NCI-H146 treated with DMSO at 0.1 percent for 48 hours (cell line): ENCODE measurements around the gene FOXF2.

Experiments used
- DNase-seq: peaks from one replicate; lab custom pipeline; 2025; ENCODE audit not compliant: unreplicated experiment; lab: John Stamatoyannopoulos, UW

Gene FOXF2

DNA sequence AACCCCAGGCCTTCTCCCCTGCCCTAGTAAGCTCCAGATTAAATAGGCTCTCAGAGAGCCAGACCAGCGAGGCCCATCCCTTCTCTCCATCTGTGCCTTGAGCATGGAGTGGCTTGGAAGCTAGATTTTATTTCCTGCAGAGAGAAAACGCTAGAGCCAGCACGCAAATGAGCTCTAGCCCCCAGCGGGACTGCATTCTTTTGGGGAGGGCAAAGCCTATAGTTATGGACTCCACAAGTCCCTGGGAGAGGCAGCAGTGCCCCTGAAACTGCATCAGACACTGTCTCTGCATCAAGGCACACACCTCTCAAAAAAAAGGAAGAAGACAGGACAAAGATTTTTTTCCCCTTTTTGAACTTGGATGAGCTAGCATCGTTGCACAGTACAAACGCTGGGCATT is 15.8 kb downstream of the FOXF2 start:
- no peak for DNase-seq

DNA sequence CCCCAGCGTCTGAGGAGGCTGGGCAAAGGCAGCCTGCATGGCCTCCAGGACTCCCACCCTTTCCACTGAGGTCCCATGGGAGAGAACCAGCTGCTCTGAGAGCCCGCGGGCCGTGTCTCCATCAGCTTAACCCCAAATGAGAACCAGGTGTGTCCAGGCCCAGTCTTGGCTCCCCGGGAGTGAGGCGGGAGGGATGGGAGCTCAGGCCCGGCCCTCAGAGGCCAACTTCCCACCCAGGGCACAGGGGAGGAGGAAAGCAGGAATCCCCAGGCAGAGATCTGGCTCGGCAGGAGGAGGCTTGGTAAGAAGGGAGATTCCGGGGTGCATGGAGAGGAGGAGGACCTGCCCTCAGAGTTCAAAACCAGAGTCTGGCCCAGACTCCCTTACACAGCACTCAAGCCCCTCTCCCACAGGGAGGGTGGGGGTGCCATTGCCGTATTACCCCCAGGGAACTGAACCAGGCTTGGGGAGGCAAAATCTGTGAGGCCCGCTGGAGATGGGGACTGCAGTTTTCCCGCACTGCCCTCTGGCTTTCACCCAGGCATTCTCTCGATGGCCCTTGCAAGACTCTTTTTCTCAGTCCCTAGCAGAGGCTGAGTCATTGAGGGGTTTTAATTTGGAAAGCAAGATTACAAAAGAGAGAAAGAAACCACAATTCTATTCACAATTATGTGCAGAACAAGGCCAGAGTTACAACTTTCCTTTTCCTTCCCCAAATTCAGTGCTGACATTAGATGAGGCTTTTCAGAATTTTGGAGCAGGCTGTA is 17.1 kb downstream of the FOXF2 start:
- DNase-seq = no peak

DNA sequence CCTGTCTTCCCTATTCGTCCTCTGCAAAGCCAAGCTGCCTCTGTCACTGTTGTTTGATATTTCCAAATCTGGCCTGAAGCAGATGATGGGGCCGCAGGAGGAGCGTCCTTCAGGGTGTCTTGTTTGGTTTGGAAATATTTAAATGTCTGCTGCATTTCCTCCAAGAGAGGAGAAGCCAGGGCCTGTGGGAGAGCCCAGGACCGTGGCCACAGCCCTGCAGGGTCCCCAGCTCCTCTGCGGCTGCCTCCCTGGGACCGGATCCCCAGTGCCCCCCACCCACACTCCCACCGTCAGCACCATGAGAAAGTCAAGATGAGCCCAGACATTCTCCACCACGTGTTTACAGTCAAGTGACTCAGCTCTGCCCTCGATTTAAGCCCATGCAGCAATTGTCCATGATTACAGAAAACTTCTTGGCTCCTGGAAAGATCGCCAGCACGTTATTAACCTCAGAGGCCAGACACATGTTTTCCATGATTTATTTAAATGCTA is 18.2 kb downstream of the FOXF2 start:
- no peak for DNase-seq

DNA sequence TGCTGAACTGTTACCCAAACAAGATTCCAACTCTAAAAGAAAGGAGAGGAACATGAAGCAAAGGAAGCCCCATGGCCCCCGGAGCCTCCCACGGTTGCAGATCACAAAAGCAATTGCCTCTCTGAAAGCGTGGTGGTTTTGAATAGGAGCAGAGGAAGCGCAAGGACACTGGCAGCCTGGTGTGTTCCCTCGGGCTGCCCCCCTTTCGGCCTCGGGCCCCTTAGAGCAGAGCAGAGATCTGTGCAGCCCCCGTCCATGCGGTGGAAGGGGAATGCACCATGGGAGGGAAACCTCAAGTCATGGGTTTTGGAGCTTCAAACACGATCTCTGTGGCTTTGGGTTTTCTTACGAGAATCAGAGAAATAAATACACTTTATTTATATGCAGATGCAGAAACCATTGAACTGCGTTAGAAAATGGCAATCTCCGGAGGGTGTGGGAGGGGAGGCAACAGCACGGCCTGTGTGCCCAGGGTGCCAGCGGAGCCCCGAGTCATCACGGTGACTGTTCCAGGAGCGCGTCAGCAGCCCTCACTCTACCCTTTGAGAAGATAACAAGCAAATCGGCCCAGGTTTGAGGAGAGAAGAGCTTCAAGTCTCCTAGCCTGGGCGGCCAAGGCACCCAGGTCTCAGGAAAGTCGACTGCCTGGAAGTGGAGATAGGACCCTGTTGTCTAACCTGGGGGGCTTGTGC is 20.5 kb downstream of the FOXF2 start:
- no peak for DNase-seq

DNA sequence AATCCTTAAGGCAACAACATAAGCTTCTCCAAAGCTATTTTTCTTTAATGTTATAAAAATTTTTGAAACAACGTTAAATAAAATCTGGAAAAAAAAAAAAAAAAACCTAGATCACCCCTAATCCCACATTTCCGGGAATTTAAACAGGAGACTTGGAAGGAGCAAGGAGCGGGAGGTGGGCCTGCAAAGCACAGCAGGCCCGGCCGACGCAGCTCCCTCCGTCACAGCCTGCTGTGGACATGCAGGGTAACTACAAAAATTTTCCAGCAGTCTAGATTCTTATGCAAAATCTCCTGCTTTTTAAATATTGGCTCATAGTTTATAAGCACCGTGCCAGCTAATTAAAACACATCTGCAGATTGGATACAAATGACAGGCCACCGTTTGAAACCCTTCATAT is 23.5 kb downstream of the FOXF2 start:
- DNase-seq = no peak

DNA sequence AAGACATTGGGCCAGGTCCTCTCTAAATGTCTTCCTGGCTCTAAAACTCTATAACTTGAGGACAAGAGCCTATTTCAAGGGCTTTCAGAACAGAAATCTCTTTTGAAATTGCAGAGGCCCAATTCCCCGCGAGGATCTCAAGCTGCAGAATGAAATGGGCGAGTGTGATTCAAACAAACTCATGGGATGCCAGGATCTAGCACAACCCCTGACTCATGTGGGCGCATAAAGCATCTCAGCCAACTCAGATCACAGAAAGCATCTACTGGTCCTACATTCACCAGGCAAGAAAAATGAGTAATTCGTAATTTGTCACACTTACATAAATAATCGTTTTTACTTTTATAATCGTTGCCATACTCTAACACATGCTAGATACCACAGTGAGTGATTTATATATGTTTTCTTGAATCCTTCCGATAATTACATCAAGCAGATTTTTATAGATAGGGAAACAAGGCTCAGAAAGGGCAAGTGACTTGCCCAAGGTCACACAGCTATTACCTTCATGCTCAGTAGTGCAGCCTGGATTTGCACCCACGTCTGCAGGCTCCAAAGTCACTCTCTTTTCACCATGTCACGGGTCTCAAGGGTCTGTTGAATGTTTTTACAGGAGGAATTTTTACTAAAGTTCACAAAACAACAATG is 26.2 kb downstream of the FOXF2 start:
- DNase-seq = no peak

DNA sequence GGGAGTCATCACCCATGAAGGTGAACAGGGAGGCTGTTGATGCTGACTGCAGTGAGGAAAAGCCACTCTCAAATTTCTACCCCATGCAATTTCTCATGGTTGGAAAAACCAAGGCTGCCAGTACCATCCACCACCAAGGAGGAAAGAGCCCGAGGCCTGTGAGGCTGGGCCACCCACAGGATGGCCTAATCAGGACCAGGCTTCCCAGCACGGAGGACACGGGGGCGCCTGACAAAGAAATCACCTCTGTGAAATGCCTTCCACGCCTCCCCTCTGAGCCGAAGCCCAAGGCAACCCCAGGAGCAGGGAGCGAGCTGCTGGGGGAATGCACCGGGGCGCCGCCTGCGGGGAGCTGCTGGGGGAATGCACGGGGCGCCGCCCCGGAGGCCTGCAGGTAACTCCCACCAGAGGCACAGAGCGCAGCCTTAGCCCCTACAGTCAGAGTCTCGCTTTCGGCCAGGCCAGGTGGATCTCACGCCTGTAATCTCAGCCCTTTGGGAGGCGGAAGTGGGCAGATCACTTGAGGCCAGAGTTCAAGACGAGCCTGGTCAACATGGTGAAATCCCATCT is 26.9 kb downstream of the FOXF2 start:
- no peak for DNase-seq

DNA sequence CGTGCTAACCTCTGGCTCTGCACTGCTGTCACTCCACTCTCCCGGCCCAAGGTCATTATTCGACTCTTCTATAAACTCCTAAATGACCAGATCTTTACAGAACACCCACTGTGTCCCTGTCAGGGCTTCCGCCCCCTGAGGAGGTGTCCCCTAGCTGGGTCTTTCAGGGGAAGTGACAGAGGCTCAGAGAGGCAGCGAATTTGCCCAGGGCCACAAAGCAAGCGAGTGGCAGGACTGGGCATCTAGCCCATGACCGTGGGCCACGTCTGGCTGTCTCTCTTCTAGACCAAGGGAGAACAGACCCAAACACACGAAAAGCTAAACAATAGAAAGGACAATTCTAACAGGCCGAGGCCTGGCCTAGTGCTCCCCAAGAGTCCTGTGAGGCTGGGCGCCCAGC is 27.4 kb downstream of the FOXF2 start:
- no peak for DNase-seq

DNA sequence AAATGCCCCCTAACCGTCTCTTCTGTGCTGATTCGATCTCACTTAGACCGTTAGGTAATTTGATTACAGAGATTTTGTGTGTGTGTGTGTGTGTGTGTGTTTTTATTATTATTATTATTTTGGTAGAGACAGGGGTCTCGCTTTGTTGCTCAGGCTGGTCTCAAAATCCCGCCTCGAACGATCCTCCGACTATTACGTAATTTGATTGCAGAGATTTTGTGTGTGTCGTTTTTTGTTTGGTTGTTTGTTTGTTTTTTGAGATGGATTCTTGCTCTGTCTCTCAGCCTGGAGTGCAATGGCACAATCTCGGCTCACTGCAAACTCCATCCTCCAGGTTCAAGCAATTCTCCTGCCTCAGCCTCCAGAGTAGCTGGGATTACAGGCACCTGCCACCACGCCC is 28.3 kb downstream of the FOXF2 start:
- no peak for DNase-seq

DNA sequence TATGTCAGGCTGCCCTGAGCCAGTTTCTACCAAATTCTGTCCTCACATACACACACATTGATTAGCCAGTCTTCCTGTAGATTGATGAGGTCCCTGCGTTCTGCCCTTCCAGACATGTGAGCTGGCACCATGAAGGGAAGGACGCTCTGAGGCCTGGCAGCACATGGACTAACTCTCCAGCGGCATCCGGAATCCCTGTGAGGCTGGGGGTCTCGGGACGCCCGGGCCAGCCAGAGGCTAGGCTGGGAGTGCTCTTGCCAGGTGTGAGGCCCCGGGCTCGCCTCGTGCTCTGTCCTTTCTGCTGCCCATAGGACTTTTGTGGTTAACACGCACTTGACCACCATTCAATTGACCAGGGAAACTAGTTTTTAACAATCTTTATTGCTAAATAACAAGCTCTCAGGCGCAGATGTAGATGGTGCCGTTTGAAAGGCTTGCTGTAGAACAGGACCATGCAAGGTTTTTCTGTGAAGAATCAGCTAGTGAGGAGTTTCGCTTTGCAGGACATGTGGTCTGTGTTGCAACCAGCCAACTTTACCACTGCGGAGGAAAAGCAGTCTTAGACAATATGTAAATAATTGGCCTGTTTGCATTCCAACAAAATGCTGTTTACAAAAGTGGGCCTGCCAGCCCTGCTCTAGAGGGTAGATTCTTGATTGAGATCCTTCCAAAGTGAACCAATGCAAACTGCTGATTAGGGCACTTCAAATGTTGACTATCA is 29.3 kb downstream of the FOXF2 start:
- no peak for DNase-seq

DNA sequence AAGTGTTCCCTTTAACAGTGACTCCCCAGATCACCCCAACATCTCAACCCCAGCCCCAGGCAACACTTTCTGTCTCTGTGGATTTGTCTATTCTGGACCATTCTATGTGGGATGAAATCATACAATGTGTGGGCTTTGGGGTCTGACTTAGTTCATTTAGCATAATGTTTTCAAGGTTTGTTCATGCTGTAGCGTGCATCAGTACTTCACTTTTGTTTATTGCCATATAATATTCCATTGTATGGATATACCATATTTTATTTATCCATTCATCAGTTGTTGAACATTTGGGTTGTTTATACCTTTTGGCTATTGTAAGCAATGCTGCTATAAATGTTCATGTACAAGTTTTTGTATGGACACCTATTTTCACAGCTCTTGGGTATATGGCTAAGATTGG is 31.0 kb downstream of the FOXF2 start:
- no peak for DNase-seq

DNA sequence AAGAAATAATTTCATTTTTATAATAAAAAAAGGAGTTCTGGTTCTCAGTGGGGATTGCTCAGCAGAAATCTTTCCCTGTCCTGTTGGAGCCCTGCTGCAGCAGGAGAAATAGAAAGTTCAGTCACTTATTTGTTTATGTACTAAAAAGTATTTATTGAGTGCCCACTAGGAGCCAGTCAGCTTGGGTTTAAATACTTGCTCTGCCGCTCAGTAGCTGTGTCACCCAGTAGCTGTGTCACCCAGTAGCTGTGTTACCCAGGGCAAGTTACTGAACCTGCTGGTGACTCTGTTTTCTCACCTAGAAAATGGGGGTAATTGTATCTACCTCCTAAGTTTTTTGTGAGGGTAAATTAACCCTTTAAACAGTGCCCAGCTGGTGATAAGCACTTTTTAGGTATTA is 32.9 kb downstream of the FOXF2 start:
- DNase-seq = no peak

DNA sequence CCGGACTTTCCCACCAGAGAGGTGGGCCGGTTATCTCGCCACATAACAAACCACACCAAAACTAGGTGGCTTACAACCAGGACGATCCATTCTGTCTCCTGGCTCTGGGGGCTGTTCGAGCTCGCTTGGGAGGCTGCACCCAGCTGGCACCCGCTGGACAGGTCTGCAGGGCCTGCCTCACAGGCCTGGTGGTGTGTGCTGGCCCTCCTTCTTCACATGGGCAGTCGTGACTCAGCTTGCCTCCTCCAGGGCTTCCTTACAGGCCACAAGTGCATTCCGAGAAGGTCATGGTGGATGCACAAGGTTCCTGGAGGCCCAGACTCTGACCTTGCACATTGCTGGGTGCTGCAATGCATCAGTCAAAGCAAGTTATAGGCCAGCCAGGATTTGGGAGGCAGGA is 34.2 kb downstream of the FOXF2 start:
- no peak for DNase-seq

DNA sequence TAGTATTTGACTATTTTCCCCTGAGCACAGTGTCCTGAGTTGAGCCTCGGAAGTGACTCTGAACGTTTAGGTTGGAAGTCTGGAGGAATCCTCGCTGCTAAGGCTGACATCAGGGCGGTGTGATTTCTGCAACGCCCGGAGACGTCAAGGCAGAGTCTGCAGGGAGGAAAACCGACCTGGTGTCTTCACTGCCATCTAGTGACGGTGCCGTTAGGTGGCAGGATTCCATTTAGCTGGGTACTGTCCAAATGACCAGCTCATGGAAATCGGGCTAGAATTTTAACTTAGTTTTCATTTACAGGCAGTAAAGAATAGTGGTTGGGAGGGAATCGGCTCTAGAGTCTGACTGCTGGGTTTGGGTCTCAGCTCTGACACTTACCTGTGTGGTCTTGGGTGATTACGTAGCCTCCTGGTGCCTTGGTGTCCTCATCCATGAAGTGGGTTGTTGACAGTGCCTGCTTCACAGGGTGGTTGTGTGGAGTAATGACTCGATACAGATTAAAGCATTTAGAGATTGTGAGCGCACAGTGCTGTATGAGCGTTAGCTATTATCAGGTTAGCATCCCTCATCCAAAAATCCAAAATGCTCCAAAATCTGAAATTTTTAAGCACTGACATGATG is 35.0 kb downstream of the FOXF2 start:
- DNase-seq = no peak

DNA sequence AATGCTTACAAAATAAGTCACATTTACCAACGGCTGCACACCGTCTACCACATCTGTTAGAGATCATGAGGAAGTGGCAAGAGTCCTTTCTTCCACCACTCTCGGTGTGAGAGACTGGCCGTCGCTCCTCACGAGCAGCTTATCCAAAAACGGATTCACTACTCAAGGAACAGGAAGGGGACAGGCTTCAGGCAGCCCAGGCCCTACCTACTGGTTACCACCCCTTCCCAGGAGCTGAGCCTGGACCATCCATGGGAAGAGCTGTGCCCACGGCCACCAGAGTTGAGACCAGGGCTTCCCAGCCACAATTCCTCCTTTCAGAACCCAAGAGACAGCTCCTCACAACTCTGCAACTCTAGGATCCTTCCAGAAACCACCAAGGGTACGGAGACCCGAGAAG is 37.0 kb downstream of the FOXF2 start:
- DNase-seq = no peak

DNA sequence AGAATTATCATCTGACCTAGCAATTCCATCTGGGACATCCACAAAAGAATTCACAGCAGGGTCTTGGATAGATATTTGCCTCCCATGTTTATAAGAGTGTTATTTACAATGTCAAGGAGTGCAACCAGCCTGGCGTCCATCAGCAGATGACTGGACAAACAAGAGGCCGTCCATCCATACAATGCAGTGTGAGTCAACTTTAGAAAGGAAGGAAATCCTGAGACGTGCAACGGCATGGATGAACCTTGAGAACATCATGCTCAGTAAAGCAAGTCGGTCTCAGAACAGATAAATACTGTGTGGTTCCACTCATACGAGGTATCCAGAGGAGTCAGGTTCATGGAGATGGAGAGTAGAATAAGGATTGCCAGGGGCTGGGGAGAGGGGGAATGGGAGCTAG is 46.4 kb downstream of the FOXF2 start:
- DNase-seq = no peak

DNA sequence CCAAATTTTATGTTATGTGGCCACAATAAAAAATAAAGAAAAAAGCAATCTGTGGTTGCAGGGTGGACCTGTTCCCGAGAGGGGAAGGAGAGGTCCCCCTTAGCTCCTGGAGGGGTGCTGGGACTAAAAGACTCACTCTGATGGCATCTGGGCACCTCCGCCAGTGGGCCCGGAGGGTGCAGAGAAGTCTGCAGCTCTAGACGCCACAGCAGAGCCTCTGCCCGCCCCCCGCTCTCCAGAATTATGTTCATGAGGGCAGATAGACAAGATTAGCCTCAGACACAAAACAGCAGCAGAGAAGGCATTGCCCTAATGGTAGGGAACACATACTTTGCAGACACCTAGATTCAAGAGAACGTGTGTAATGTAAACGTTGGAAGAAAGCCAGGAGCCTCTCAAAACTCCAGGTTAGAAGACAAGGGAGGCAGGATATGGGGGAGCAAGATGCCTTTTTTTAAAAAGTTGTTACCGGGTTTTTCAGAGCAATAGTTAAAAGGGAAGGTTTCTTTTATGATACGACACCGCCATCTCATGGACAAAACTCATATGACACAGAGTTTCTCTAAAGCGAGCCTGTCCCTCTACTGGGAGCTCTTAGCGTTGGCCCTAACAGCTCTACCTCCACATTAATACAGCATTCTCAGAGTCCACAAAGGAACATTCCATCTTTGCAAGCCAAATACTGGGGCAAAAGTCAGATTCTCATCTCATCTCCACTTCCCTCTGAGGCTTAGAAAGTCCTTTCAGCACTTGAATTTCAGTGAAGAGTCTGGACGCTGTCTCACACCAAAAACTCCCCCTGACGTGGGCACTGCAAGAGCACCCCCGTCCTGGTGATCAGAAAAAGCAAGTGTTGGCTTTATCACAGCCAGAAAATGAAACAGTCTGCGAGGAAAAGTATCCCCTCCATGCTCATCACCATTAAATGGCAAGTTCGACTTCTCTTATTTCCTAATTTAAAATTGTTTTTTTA is 47.2 kb downstream of the FOXF2 start:
- DNase-seq = no peak

DNA sequence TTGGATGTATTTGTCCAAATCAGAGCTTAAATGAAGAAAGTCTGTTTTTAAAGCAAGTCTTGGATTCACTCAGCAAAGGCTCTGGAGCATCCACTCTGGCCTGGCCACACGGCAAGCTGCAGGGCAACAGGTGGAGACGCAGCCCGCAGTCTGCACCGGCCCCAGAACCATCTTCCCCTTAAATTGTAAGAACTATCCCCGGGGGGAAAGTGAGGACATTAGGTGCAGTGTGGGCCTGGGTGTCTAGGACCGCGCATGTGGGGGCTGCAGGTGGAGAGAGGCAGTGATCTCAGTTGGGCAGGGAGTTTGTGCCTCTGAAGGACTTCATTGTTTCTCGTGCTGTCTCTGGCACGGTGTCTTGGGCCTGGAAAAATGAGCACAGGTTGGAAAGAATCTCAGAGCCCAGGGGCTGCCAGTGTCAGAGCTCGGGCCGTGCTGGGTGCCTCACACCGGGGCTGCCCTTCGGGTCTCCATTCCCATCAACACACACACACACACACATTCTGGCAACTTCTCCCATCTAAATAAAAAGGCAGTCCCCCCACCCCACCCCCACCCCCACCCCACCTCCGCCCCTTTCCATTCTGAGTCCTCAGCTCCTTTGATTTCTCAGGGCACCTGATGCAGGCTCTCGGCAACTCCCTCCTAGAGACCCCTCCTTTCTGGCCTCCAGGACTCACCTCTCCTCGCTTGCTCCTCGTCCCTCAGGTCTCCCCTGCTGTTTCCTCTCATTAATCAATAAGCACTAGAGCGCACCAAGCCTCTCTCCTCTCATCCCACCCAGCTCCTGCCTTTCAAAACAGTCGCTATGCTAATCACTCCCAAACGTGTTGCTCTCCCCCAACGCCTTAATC is 48.4 kb downstream of the FOXF2 start:
- no peak for DNase-seq

DNA sequence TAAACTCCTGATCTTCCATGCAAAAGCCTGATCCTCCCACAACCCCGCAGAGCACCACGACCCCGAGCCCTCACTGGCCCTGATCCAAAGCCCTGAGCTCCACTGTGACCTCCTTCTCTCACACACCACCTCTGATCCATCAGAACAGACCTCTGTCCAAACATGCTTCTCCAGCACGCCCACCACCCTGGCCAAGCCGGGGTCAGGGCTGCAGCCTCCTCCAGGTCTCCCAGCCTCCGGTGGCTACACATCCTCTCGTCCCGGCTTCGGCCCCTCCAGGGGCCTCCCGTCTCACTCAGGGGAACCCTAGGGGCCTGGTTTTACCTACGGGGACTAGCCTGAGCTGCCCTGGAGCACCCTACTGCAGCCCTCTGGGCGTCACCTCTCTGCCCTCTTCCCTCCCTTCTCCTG is 49.1 kb downstream of the FOXF2 start:
- DNase-seq = no peak
